GM19240 (cell line): ENCODE data around the gene ING4.

Experiments
- DNase-seq: peaks from one replicate; pipeline ENCODE4 v3.0.0; 2011; ENCODE audit warnings: low spot score; ENCODE audit not compliant: insufficient read length

The ING4 gene

GRCh38 chr12:6607751-6608591 is 54.9 kb downstream of the ING4 start:
- DNase-seq = no peak

GRCh38 chr12:6606331-6607131 is 56.4 kb downstream of the ING4 start:
- no peak for DNase-seq

GRCh38 chr12:6605421-6606330 is 57.2 kb downstream of the ING4 start:
- DNase-seq = no peak

GRCh38 chr12:6604259-6605029 is 58.5 kb downstream of the ING4 start:
- DNase-seq = no peak

- no peak for DNase-seq
Measured at GRCh38 chr12:6603095-6603567, 59.8 kb downstream of the ING4 start.

GRCh38 chr12:6602526-6602925 is 60.4 kb downstream of the ING4 start:
- DNase-seq = no peak
